Breast epithelium (tissue), 3 donors: ENCODE data around the gene TATDN2.

Experiments
- CTCF ChIP-seq, 3 donors: fragments of 450-650 bp; IDR thresholded peaks; one replicate each; pipeline ENCODE4 v1.5.1; 2016 to 2017; ENCODE audit warnings: antibody characterized with exemption in 3 of 3, mild to moderate bottlenecking in 3 of 3, moderate library complexity in 3 of 3
- POLR2A ChIP-seq: fragments of 450-650 bp; IDR thresholded peaks from one replicate; pipeline ENCODE4 v1.6.1; 2016; ENCODE audit warnings: antibody characterized with exemption, mild to moderate bottlenecking, moderate library complexity
- POLR2AphosphoS5 ChIP-seq, 3 donors: sonication (generic); formaldehyde crosslinking; IDR thresholded peaks; one replicate each; pipeline ENCODE4 v1.6.1; 2017; ENCODE audit warnings: antibody characterized with exemption in 3 of 3

GRCh38 chr3:10312861-10313260 is 64.6 kb downstream of the TATDN2 start:
- TF ChIP-seq CTCF (IDR thresholded peaks at IDR 0.05) (no peak), POLR2AphosphoS5 (IDR thresholded peaks at IDR 0.05) (no peak), POLR2A (no peak)
